Progenitor cell of endocrine pancreas (in vitro differentiated cells): ENCODE results near the gene MIXL1. TPM values are rescaled to one million over a fixed set of nuclear protein-coding genes. Genes with fewer than 3 reads are reported as not detected.

Source experiments
- DNase-seq: peaks from one replicate; pipeline ENCODE4 v3.0.0; 2021; ENCODE audit warnings: low spot score; ENCODE audit not compliant: unreplicated experiment
- H3K27ac Mint-ChIP-seq: 2 replicates; pipeline ENCODE4 v1.8.0; 2021; ENCODE audit warnings: mild to moderate bottlenecking, moderate library complexity, mixed read lengths
- H3K27me3 Mint-ChIP-seq: 2 replicates; pipeline ENCODE4 v1.8.0; 2021; ENCODE audit warnings: mixed read lengths
- H3K36me3 Mint-ChIP-seq: 2 replicates; pipeline ENCODE4 v1.8.0; 2022; ENCODE audit warnings: mixed read lengths; ENCODE audit not compliant: insufficient read depth
- H3K4me1 Mint-ChIP-seq: 2 replicates; pipeline ENCODE4 v1.8.0; 2021; ENCODE audit warnings: low read depth, mixed read lengths
- H3K4me3 Mint-ChIP-seq: 2 replicates; pipeline ENCODE4 v1.8.0; 2021; ENCODE audit warnings: low read depth, mild to moderate bottlenecking, moderate library complexity, mixed read lengths
- H3K9me3 Mint-ChIP-seq: 2 replicates; pipeline ENCODE4 v1.8.0; 2021; ENCODE audit warnings: low read depth, mixed read lengths
- CTCF ChIP-seq: fragments of 200-600 bp; sonication (generic); IDR thresholded peaks from one replicate; pipeline ENCODE4 v1.5.0; 2021; ENCODE audit warnings: antibody characterized with exemption, mild to moderate bottlenecking; ENCODE audit not compliant: unreplicated experiment
- long read RNA-seq: library from polyadenylated mRNA; unstranded; transcript quantifications from one replicate; pipeline ENCODE4 v2.0.0, GENCODE V29; 2020
- total RNA-seq: library from RNA; stranded (reverse); gene quantifications from 2 replicates; pipeline ENCODE4 v1.2.1, GENCODE V29; 2021

Gene MIXL1
- 1.5 and 1.7 TPM in 2 replicates for total RNA-seq
- long read RNA-seq, result 0 reads

GRCh38 chr1:226223157-226223785 is at the start of gene MIXL1:
MIXL1 (plus strand) TSS chr1:226223664; CDS start chr1:226223682, 18 bp downstream.
- Mint-ChIP-seq H3K27me3 (peaks cover 53% of the 10 kb centered on the region), H3K4me3 (peak within 1 kb of the TSS; percentile 83), H3K9me3 (no peaks in the 10 kb centered on the region), H3K4me1 (peaks cover 3% of the 10 kb centered on the region), H3K27ac (peak within 1 kb of the TSS; percentile 37), H3K36me3 (peaks cover 5% of the 10 kb centered on the region)
- no peak for TF ChIP-seq CTCF
- DNase-seq, result peak; percentile 32

- Mint-ChIP-seq H3K36me3 (peaks cover 10% of the 10 kb centered on the region), H3K27me3 (no peaks in the 10 kb centered on the region), H3K27ac (no peak overlapping the region), H3K4me3 (no peak overlapping the region), H3K4me1 (peaks cover 7% of the 10 kb centered on the region), H3K9me3 (no peaks in the 10 kb centered on the region)
- DNase-seq, result no peak
- TF ChIP-seq CTCF, result no peak
These were observed 46.6 kb upstream of the MIXL1 start for GRCh38 chr1:226176870-226177269.

GRCh38 chr1:226181996-226182714 is 41.3 kb upstream of the MIXL1 start:
- Mint-ChIP-seq H3K36me3 (peaks cover 12% of the 10 kb centered on the region), H3K9me3 (no peaks in the 10 kb centered on the region), H3K4me1 (peaks cover 18% of the 10 kb centered on the region), H3K27ac (peak overlapping the region; percentile 91), H3K27me3 (no peaks in the 10 kb centered on the region), H3K4me3 (no peak overlapping the region)
- peak; percentile 26 for TF ChIP-seq CTCF
- no peak for DNase-seq

DNA sequence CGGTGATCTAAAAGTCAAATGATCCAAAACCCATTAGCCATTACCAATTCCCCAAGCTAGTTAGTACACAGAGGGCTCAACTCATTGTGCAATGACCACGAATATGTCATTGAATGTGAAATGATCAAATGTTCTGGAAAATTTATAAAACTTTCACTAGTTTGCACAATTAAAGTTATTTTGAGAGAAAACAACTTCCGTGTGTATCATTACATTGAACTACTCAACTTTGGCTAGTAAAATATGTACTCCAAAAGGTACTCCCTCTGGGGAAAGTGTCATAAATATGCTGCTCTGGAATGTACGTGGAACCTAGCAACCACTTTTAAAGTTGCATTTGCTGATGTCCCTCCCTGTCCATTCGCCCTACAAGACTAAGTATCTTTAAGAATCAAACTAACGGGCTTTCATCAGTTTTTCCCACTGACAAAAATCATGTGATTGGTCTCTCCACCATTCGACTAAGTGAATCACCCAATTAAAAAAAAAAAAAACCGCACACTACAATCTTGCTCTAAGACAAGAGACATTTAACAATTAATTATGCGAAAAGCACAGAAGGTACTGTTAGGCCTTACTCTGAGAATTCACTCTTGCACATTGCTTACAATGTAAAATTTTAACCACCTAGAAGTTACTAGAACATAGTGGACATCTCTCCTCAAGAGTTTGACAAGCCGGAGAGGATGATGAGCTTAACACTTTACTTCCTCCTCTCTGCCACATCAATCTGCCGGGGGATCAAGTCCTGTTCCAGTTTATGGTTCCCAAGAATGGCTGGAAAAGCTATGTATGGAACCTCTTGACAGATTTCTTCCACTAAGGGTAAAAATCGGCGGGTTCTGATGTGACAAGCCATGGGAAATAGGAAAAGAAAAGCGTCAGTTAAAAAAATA is 38.1 kb upstream of the MIXL1 start:
- no peak for TF ChIP-seq CTCF
- H3K4me1 Mint-ChIP-seq, result peaks cover 18% of the 10 kb centered on the region
- no peaks in the 10 kb centered on the region for H3K27me3 Mint-ChIP-seq
- H3K4me3 Mint-ChIP-seq, result peak overlapping the region; percentile 89
- H3K9me3 Mint-ChIP-seq, result no peaks in the 10 kb centered on the region
- H3K36me3 Mint-ChIP-seq, result peaks cover 4% of the 10 kb centered on the region
- H3K27ac Mint-ChIP-seq, result peak overlapping the region; percentile 94
- no peak for DNase-seq
